HL-60/S4 (cell line): ENCODE data around the gene GAN.

ENCODE experiments used
- in situ Hi-C: fragments of 300-500 bp; cut with MboI; formaldehyde crosslinking; loops from 2 replicates; pipeline ENCODE4 v1.14.3; 2022; ENCODE audit warnings: low sequenced_read_pairs

Gene GAN

DNA sequence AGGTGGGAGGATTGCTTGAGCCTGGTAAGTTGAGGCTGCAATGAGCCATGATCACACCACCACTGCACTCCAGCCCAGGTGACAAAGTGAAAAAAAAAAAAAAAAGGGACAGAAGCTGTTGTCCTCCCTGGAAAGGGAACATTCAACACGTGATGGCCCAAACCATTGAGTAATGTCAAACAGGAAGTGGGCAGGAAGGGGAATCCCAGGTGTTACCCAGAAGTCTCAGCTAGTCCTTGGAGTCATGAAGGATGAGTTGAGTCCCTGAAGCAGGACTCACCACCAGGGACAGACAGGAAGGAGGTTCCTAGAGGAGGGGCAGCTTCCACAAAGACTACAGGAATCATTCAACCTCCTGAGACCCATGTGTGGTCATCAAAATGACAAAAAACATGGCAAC, 110.0 kb downstream of the GAN start:
- in situ Hi-C loops = no loop called here

- in situ Hi-C loops = no loop called here
Observed at GRCh38 chr16:81427219-81427618, 112.5 kb downstream of the GAN start.

DNA sequence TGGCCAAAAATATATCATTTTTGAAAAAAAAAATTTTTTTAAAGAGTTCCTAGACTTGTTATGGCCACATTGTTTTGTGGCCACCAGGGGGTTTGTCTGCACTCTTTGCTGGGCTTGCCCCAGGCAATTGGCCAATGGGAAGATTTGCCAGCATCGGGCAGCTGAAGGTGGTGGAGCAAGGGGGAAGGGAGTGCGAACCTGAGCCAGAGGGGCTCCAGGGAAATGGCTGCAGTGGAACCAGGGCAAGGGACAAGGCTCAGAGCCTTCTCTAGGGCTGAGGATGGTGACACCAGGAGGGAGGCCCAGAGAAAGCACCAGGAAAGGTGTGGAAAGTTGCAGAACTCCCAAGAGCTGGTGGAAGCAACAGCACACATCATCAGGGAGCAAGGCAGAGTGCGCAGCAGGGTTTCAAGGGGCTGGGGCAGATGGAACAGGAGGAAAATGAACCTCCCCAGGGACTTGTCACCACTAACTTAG, 114.3 kb downstream of the GAN start:
- in situ Hi-C loops = no loop called here

GRCh38 chr16:81431554-81432353, 117.0 kb downstream of the GAN start:
- in situ Hi-C loops = no loop called here

DNA sequence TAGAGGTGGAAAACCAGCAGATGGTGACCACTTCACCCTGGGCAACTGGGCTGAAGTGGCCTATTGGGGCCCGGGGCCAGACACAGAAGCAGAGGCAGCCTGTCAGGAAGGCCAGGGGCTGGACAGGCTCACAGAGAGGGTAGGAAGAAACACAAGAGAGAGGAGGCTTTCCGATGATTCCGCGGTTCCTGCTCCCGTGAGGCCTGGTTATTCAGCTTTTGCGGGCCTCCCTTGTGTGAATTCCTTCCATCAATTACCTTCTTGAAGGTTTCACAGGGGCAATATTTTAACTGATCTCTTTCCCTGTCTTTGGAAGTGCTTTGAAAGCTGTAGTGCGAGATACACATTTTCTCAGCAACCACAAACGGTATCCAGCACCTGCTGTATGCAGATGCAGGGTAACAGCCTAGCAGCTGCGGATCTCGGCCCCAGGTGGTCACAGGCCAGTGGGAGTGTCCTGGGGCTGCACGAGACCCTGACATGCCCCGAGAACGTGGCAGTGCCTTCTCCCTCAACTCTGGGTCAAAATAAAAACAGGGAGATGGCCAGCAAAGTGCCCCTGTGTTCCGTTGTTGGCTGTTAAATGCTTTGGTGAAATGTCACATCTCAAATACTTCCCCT, 118.3 kb downstream of the GAN start:
- in situ Hi-C loops = no loop called here

DNA sequence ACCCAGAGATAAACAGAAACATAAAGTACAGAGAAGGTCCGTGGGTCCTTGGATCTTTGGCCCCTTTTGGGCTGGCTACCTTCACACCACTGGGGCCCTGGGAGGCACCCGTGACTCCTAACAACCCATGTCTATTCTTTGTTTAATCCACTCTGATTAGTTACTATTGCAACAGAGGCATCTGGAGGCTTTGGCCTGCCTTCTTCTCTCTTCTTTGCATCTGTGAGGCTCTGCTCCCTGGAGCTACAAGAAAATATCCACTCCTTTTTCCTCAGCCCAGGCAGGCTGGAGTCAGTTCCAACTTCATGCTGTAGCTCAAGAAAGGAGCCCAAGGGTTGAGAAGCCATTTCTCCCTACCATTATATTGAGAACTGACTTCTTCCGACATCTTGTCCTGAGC, 120.3 kb downstream of the GAN start:
- in situ Hi-C loops = no loop called here

DNA sequence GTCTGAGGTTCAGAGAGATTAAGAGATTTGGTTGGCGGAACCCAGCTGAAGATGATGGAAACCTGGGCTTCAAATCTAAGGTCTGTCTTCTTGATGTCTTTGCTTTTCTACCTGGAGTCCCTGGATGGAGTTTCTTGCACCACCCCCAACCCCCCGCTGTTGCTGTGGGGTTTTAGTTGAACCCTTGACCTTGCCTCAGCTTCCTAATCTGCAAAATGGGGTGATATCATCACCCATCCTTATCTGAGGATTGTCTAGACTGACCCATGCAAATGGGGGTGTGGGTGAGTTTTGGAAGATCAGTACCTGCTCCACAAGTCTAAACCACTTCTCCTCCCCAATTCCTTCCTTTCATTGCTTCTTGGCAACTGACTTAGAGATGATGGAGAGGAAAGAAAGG, 120.8 kb downstream of the GAN start:
- in situ Hi-C loops = no loop called here

DNA sequence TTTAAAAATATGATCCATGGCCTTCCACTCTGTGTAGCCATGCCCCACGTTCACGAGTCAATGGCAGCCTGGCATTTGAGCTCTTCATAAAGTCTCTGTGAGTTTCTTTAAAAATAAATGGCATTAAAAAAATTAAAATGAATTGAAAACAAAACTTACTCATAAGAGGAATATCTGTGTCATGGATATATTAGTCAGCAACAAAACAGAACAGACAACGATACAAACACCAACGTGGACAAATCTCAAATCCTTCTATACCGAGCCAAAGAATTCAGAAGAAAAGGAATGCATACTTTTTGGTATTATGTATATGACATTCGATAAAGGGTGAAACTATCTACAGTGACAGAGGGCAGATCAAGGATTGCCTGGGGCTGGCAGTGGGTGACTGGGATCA, 121.6 kb downstream of the GAN start:
- in situ Hi-C loops = no loop called here

- in situ Hi-C loops = no loop called here
Observed at GRCh38 chr16:81437865-81438264, 123.1 kb downstream of the GAN start.
